Activated CD8-positive, alpha-beta memory T cell treated with anti-CD3 and anti-CD28 coated beads, Interleukin-2, amount 50 U/mL, for 24 hours (primary cell): ENCODE results near the gene OLFML1.

Experiments used
- DNase-seq: peaks from one replicate; pipeline ENCODE4 v3.0.0-alpha.2; 2020; ENCODE audit errors: extremely low read depth

OLFML1 gene

DNA sequence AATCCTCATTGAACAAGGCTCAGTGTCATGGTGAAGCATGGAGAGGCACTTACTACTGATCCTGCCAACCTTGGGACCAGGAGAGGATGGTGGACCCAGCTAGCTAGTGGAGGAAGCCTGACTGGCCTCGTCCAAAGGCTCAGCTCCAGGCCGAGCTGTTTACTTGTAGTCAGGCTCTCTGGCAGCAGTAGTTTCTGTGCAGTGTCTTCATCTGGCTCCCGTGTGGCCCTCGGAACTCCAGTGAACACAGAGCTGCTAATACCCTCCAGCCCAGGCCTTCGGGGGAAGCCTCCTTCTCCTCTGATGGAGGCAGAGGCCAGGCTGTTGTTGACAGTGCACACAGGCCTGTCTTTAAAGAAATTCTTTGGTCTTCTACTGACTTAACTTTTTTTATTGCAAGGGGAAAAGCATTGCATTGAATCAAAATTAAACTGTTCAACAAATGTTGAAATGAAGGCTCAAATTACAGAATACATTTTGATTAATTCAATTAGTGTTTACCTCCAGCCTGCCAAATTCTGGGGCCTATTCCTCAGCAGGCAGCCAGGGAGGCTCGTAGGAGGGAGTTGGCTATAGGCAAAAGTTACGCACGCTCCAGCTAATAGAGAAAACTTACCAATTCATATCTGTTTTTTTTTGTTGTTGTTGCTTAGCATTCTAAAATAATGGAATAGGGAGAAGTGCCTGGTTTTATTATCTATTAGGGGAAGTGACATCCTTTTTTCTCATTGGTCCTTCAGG, 47.3 kb downstream of the OLFML1 start:
- no peak for DNase-seq

DNA sequence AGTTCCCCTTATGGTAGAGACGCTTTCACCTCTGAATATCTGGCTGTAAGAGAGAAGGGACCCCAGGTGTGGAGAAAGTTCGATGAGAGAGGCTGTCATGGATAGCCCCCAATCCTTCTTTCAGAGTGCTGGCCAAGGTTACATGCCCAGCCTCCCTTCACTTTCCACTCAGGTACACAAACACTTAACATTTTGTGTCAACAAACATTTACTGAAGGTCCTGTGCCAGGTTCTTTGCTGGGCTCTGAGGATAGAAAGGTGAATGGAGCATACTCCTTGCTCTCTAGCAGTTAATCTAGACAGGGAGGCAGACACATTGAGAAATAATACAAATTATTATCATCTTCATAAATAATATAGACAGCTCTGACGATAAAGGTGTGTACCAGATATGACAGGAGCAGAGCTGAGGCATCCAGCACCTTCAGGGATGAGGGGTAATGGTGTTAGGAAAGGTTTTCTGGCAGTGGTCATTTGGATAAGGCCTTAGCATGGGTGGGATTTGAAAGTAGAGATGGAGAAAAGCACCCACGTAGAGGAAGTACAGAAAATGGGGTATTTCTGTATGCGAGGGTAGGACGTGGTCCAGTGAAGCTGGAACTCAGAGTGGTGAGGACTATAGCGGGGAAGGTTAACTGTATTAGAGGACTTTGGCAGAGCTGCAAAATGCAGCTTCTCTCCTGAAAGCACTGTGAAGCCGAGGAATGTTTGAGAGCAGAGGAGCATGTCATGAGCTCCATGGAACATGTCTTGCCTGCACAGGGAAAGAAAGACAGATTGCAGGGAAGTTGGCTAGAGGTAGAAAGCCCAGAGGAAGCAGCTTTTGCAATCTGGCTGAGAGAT, 48.1 kb downstream of the OLFML1 start:
- no peak for DNase-seq

DNA sequence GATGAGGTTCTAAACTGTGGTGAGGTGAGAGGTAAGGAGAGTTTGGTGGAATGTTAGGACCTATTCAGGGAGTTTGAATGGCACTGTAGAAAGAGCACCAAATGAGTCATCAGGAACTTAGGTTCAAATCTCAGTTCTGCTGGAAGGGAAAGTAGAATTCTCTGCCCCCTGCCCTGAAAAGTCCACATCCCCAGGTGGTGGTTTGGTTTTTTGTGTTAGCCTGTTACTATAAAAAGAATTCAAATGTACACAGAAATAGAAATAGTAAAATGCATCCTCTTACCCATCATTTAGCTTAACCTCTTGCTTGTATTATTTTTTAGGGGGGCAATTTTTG, 48.7 kb downstream of the OLFML1 start:
- DNase-seq: no peak

DNA sequence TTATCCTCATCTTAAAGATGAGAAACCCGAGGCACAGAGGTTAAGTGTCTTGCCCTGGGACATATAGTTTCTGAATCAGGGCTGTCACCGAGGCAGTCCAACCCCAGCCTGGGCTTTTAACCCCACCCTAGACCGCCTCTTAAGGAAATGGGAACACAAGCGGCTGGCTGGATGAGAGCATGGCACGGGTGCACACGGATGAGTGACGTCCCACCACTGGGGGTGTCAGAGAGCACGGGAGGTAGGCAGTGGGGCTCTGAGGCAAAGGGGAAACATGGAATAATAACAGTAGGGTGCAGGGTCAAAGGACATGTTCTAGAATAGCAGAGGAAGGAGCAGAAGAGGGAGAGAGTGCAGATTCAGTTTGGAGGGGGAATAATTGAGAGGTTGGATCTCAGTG, 50.8 kb downstream of the OLFML1 start:
- no peak for DNase-seq

DNA sequence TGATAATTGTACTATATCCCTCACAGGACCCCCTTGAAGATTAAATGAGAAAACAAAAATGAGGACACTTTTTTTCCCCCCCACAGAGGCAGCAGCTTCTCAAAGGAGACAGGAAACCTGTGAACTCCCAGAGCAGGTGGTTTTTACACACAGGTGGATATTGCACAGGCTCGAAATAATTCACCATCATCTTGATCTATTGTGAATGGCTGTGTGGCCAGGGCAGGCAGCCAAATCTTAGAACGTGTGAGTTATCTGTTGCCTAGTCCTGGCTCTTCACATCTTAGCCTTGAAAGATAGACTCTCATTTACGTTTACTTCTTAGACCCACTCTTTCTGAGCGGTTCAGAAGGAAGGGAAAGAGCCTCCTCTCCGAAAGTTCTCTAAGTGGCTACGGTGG, 52.0 kb downstream of the OLFML1 start:
- no peak for DNase-seq

DNA sequence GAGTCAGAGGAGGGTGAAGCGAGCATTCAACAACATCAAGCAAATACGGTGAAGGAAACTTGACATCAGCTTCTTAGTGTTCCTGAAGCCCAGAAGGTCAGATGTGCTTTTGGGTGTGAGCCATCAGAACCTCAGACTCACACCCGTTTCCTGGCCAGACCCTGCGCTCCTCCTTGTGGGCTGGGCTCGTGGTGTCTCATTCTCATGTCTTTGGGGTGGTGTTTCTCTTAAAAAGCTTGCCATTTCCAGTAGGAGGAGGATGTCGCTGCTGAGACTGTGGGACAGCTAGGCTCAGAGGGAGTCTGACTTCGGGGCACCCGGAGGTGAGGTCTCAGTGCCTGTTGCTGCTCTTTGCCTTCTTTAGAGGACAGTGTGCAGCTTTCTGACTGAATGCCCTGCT, 52.7 kb downstream of the OLFML1 start:
- DNase-seq: no peak

DNA sequence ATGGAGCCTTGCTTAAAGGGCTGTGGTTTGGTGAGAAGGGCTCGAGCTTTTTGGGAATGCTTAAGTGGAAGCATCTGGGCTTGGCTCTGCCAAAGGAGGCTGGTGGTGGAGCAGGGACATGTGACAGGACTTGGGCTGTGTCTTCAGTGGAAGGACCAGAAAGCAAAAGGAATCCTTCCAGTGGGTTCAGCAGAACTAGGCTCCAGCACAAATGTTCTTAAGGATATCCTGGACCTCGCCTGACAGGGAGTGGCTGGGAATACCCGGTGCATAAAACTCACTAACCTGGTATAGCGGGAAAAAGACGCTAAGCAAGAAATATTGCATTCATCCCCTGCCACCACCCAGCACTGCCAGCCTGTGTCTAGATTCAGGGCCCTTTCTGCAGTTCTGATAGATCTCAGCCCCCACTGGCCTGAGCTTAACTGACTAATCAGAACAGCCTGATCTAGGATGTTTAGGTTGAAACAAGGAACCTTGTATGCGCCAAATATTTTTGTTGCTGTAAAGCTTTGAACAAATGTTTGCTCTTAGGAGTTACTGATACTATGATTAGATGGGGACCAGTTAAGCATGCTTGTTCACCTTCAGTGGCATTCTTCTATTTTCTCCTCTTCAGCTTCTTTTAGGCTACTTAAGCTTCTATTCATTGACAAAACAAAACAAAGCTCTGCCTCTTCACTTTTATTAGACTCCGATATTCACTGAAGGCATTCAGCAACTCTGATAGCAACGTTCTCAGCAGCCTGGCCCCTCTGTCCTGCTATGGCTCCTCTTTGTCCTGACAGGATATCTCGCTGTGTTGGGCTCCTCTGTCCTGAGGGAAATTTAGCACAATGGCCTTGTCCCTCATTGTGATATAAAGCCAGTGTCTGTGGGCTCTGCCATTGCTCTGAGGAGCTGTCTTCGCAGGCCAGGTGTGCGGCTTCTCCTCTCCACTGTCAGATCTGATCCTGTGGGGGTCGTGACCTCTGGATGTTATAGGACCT, 53.5 kb downstream of the OLFML1 start:
- DNase-seq: no peak

DNA sequence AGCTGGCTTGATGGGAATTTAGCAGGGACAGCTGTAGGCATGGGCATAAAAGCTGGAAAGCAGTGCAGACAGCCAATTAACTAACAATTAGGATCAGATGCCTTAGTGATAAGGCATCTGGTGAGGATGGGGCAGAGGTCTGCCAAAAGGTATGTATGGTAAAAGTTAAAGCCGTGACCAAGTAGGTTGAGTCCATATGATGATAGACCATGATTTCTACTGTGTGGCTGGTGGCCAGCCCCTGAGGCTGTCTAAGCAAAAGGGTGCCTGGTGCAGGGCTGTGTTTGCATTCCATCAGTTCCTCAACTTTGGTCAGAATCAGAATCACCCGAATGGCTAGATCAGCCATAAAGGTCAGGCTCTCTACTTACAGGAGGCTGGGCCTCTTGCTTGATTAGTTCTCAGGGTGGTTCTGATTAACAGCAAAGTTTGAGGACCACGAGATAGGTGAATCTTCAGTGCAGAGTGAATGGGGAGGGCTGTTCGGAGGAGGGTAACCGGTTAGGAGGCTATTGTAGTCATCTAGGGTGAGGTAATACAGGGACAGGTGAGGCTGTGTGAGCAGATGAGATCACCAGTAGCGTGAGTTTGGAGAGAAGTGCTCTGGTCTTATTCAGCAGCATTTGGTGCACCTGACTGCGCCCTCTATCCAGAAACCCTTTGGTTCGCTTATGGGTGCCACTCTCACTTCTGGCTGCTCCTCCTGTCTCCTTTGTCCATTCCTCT, 55.7 kb downstream of the OLFML1 start:
- no peak for DNase-seq

DNA sequence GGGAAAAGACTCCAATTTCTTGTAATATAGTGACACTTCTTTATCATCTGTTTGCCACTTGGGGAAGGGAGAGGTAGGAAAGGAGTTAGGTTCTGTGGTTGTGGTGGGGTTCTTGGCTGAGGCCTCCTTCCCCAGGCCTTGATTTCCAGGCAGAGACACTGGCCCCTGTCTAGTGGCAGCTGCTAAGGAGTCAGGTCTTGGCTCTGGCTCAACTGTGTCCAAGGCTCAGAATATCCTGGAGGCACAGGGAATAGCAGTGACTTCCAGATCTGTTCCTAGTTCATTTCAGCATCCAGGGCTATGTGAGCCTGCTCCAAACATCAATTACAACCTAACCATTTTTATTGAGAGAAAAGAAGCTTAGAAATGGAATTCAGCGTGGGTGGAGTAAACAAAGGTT, 58.0 kb downstream of the OLFML1 start:
- no peak for DNase-seq

DNA sequence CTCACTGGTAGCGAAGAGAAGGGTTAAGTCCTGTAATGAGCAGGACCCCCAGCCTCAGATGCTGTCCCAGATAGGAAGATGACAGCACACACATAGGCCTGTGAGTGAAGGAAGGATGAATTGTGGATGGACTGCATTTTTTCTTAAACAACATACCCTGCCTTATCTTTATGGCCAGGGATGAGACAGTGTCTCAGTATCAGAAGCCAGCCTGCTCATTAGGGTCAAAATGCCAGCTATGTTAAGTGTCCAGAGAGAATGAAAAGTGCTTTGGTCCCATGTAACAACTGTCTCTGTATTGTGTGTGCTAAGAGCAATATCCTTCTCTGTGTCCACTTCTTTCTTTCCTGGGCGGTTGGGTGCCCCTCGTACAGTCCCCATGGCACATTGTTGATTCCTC, 58.7 kb downstream of the OLFML1 start:
- no peak for DNase-seq

DNA sequence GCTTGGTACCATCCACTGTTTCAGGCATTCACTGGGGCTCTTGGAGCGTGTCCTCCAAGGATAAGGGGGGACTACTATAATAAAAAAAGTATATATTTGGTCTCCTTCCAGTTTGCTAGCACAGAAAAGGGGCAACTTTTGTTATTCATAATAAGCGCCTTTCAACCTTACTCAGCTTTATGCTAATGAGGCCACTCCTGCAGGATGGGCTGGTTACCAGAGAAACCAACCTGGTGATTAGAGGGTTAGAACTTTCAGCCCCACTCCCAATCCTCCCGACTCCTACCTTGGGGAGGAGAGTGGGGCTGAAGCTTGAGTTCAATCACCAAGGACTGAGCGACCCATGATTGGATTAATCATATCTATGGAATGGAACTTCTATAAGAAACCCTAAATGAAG, 60.3 kb downstream of the OLFML1 start:
- no peak for DNase-seq

DNA sequence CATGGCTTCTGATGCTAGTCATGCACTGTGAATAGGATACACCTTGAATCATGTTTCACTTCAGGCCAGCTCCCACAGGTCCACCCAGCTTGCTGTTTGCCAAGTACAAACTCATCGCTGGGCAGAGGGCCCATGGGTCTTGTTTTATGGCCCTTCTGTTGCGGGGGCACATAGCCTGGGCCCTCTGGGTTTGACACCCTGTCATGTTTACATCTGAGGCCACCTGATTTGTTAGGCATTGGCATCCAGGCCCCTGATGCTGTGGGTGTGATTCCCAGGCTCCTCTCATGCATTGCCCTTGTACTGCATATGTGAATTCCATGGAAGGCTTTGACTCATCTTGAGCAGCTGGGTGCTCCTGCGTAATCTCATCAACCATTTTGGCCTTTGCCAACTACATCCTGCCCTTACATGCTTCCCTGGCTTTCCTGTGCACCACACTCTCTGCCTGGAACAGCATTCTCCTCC, 61.1 kb downstream of the OLFML1 start:
- DNase-seq: no peak

DNA sequence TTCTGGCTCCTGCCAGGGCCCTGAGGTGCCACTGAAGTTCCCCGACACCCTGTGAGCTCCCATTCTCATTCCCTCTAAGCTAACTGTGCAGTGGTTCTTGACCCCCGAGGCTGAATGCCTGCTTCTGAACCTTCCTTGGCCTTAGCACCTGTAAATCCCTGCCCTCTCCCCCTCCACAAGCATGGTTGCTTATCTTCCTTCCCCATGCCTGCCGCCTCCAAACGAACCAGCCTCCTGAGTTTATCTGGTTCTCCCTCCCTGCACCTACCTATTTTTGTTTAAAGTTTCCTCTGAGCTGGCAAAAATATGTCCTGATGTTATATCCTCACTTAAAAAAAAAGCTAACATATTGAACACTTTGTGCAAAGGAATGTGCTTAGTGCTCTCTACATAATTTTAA, 62.4 kb downstream of the OLFML1 start:
- no peak for DNase-seq

DNA sequence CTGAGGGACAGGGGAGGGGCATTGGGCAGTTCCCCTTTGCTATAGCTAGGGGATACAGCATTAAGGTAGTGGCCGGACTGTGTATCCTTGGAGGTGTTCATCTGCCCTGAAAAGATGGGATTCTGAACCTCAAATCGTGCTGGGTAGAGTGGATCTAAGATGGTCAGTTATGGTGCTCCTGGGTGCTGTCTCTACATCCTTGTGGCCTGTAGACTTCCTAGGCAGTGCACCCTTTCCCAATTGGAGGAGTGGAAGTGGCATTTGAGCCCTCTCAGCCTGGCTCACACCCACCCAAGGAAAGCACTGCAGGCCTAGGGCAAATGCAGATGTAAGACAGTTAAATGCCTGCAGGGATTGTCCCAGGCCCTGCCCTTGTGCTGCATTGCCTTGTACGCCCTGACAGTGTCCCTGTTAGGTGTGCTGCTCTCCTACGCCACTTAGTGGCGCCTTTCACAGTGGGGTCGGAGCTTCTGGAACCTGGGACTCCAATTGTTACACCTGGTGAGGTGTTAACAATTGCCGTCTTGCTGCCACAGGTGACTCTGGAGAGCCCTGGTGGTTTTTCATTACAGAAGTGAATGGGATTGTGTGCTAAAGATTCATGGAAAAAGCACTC, 63.5 kb downstream of the OLFML1 start:
- DNase-seq: no peak

DNA sequence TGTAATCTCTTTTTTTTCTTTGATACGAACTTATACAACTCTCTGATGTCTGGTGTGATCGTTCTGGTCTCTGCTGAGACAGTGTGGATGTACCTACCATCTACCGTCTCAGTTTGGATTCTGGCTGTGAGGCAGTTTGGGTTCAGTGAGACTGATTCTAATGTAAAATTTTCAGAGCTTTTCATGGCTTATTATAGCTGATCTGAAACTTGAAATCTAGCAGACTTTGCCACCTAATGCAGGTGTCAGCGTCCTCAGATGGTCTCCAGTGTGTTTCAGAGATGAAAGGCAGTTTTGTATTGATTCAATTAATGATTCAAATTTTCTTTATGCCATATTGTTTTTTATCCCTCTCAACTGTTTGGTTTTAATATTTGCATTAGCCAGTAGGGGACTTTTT, 64.4 kb downstream of the OLFML1 start:
- DNase-seq: no peak

DNA sequence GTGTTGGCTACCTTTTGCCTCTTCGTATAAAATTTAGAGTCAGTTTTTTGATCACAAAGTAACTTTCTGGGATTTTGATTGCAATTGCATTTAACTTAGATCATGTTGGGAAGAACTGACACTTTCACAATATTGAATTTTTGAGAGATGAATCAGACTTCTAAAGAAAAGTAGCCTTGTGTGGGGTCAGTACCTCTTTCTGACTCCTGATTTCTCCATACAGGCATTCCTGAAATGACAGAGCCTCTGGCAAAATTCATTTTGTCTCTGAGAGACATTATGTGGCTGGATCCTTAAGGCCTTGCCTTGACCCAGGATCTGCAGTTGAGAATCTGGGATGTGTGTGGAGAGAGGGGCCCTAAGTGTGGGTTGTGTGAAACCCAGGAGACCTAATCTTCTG, 66.3 kb downstream of the OLFML1 start:
- DNase-seq: no peak

DNA sequence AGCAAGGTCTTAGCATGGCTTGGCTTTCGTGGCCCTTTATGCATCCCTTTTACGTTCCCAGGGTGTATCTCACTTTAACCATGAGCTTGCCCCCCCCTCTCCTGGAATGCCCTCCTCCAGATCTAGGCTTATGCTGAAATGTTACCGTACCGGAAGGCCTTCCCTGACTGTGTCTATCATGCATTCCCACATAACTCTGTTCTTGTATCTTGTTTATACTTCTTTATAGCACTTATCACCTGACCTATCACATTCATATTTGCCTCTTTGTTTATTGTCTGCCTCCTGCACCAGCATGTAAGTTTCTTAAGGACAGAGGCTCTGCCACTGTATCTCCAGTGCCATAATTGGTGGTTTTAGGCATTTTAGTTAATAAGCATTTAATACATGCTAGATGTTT, 67.4 kb downstream of the OLFML1 start:
- DNase-seq: no peak

DNA sequence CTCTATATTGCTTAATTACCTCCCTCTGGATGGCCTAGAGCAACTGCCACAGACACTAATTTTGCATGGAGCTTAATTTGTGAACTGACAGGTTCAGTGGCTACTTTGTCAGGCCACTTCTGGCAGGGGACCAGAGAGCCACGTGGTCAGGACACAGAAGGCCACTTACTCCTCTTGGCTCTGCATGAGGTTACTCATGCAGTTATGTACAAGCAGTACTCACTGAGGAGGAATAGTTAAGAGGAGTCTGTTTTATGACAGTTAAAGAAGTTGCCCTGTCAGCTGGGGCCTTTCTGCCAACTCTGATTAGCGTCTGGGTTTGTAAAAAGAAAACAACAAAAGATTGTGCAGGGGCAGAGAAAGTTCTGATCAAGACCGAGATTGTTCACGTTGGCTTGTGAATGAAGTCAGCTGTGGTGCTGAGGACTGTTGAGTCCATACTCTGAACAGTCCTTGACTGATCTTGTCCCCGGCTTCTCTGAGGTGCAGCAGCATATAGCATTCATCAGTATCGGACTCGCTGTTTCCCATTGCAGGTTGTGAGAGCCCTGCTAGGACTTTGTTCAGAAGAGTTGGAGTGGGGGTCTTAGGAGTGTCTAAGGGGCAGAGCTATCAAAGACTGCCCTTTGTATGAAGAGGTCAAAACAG, 69.9 kb downstream of the OLFML1 start:
- no peak for DNase-seq

DNA sequence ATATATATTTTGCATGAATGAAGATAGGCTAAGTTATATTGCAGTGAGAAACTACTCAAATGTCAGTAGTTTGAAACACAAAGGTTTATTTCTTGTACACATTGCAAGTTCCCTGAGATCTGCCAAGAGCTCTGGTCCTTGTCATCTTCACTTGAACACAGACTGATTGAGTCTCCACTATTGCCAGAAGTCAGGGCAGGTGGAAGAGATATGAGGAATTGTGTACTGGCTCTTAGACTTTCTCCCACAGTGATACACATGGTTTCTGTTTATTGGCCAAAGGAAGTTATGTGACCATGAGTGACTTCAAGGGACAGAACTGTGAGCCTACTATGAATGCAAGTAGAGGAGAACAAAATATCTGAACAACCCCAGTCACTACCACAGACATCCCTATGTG, 72.7 kb downstream of the OLFML1 start:
- no peak for DNase-seq
